GM23338 (cell line): ENCODE data around the gene DECR2. TPM values are rescaled to one million over a fixed set of nuclear protein-coding genes. Genes with fewer than 3 reads are reported as not detected.

ENCODE experiments used
- ATAC-seq: fragments of 200-7000 bp; cut with Tn5 transposase; 3 replicates; pipeline ENCODE4 v1.9.1; 2020
- DNase-seq: peaks from one replicate; pipeline ENCODE4 v3.0.0-alpha.2; 2015; ENCODE audit warnings: low spot score
- H2AFZ ChIP-seq: fragments of 200-600 bp; sonication (generic); 2 replicates; pipeline ENCODE4 v1.8.0; 2016; ENCODE audit warnings: antibody characterized with exemption, mild to moderate bottlenecking, moderate library complexity
- H3F3A ChIP-seq: fragments of 200-600 bp; sonication (generic); replicated peaks from 2 replicates; pipeline ENCODE4 v1.8.0; 2017; ENCODE audit warnings: antibody characterized with exemption, mixed run types, low read depth
- H3K27ac ChIP-seq: fragments of 200-600 bp; sonication (generic); 2 replicates; pipeline ENCODE4 v1.6.1; 2016; ENCODE audit warnings: low read depth
- H3K27me3 ChIP-seq: fragments of 200-600 bp; sonication (generic); 2 replicates; pipeline ENCODE4 v1.8.0; 2016; ENCODE audit warnings: mild to moderate bottlenecking, mixed run types, moderate library complexity; ENCODE audit not compliant: insufficient read depth
- H3K36me3 ChIP-seq: fragments of 200-600 bp; sonication (generic); 2 replicates; pipeline ENCODE4 v1.8.0; 2016; ENCODE audit warnings: mild to moderate bottlenecking; ENCODE audit not compliant: insufficient read depth
- H3K4me1 ChIP-seq: fragments of 200-600 bp; sonication (generic); 2 replicates; pipeline ENCODE4 v1.8.0; 2016; ENCODE audit warnings: mild to moderate bottlenecking, moderate library complexity; ENCODE audit not compliant: insufficient read depth
- H3K4me2 ChIP-seq: fragments of 200-600 bp; sonication (generic); 2 replicates; pipeline ENCODE4 v1.7.1; 2017; ENCODE audit warnings: mixed run types
- H3K4me3 ChIP-seq: fragments of 200-600 bp; sonication (generic); 2 replicates; pipeline ENCODE4 v1.6.1; 2016; ENCODE audit warnings: mixed run types
- H3K79me2 ChIP-seq: fragments of 200-600 bp; sonication (generic); replicated peaks from 2 replicates; pipeline ENCODE4 v1.8.0; 2017; ENCODE audit warnings: mild to moderate bottlenecking; ENCODE audit not compliant: insufficient read depth
- H3K9me2 ChIP-seq: fragments of 200-600 bp; sonication (generic); 2 replicates; pipeline ENCODE4 v1.8.0; 2017; ENCODE audit not compliant: insufficient read depth
- H4K20me1 ChIP-seq: fragments of 200-600 bp; sonication (generic); replicated peaks from 2 replicates; pipeline ENCODE4 v1.8.0; 2017; ENCODE audit warnings: mild to moderate bottlenecking; ENCODE audit not compliant: insufficient read depth
- H3K27ac Mint-ChIP-seq: 2 replicates; pipeline ENCODE4 v1.8.0; 2020; ENCODE audit warnings: inconsistent platforms, mild to moderate bottlenecking, moderate library complexity, mixed read lengths
- H3K27me3 Mint-ChIP-seq: 3 replicates; pipeline ENCODE4 v1.8.0; 2022; ENCODE audit warnings: low read depth, mild to moderate bottlenecking, moderate library complexity, mixed read lengths, inconsistent platforms; ENCODE audit not compliant: insufficient read depth, poor library complexity
- H3K36me3 Mint-ChIP-seq: 3 replicates; pipeline ENCODE4 v1.8.0; 2021; ENCODE audit warnings: low read depth, mild to moderate bottlenecking, inconsistent platforms, moderate library complexity, mixed read lengths
- H3K4me1 Mint-ChIP-seq: 3 replicates; pipeline ENCODE4 v1.8.0; 2020; ENCODE audit warnings: mild to moderate bottlenecking, inconsistent platforms, mixed read lengths
- H3K4me3 Mint-ChIP-seq: 3 replicates; pipeline ENCODE4 v1.8.0; 2021; ENCODE audit warnings: moderate library complexity, mild to moderate bottlenecking, inconsistent platforms, mixed read lengths
- H3K9me3 Mint-ChIP-seq: 3 replicates; pipeline ENCODE4 v1.8.0; 2020; ENCODE audit warnings: moderate library complexity, mild to moderate bottlenecking, inconsistent platforms, mixed read lengths
- CREB1 ChIP-seq: fragments of 250-450 bp; sonication (Bioruptor Pico); IDR thresholded peaks from 2 replicates; pipeline ENCODE4 v1.5.0; 2020; ENCODE audit warnings: low read depth, mild to moderate bottlenecking, moderate library complexity
- EZH2 ChIP-seq: fragments of 200-600 bp; sonication (generic); IDR thresholded peaks from one replicate; pipeline ENCODE4 v1.8.0; 2017; ENCODE audit warnings: antibody characterized with exemption, mild to moderate bottlenecking, low read depth; ENCODE audit not compliant: unreplicated experiment
- NANOG ChIP-seq: IDR thresholded peaks from 2 replicates; pipeline ENCODE4 v1.6.1; 2016; ENCODE audit warnings: antibody characterized with exemption, borderline replicate concordance
- POLR2AphosphoS5 ChIP-seq: IDR thresholded peaks from 2 replicates; pipeline ENCODE4 v1.6.1; 2016; ENCODE audit warnings: antibody characterized with exemption, low read depth
- STAT1 ChIP-seq: IDR thresholded peaks from one replicate; pipeline ENCODE4 v1.6.1; 2016; ENCODE audit warnings: antibody characterized with exemption; ENCODE audit not compliant: unreplicated experiment
- ZNF114 ChIP-seq: fragments of 250-450 bp; sonication (Bioruptor Pico); IDR thresholded peaks from 2 replicates; pipeline ENCODE4 v1.5.0; 2020; ENCODE audit warnings: mild to moderate bottlenecking, moderate library complexity
- ZNF331 ChIP-seq: fragments of 250-450 bp; sonication (Bioruptor Pico); IDR thresholded peaks from 2 replicates; pipeline ENCODE4 v1.5.0; 2020; ENCODE audit warnings: low read depth, mild to moderate bottlenecking, moderate library complexity
- polyA plus RNA-seq: library from polyadenylated mRNA; unstranded; fragments of >200 nt; fragmentation: Nextera tagmentation; extraction: Ambion mirVana; gene quantifications from 2 replicates; pipeline ENCODE4 v1.2.1, GENCODE V29; 2016
- total RNA-seq: library from RNA; depleted of rRNA; stranded (reverse); fragments of >200 nt; shearing (Covaris generic); gene quantifications from 2 replicates; pipeline ENCODE4 v1.2.3, GENCODE V29; 2014
- TF ChIP-seq, protein P1 (sequence below): IDR thresholded peaks from one replicate; pipeline ENCODE4 v1.6.1; 2018; ENCODE audit warnings: antibody characterized with exemption; ENCODE audit not compliant: unreplicated experiment
- TF ChIP-seq, protein P2 (sequence below), 2 experiments: fragments of 200-600 bp in 1 of 2; sonication (generic) in 1 of 2; conservative IDR thresholded peaks; 2 replicates each; pipeline versions ENCODE4 v1.5.1 to v1.6.1; 2016 to 2017; ENCODE audit warnings: antibody characterized with exemption in 2 of 2, low read depth in 2 of 2, mild to moderate bottlenecking in 2 of 2, moderate library complexity in 1 of 2
- TF ChIP-seq, protein P3 (sequence below): fragments of 250-450 bp; sonication (Bioruptor Pico); IDR thresholded peaks from 2 replicates; pipeline ENCODE4 v1.5.0; 2020; ENCODE audit warnings: mild to moderate bottlenecking, moderate library complexity

The DECR2 gene
- total and polyA plus RNA-seq, 2 experiments from 2014 or later: 20.3 to 26.9 TPM

DNA sequence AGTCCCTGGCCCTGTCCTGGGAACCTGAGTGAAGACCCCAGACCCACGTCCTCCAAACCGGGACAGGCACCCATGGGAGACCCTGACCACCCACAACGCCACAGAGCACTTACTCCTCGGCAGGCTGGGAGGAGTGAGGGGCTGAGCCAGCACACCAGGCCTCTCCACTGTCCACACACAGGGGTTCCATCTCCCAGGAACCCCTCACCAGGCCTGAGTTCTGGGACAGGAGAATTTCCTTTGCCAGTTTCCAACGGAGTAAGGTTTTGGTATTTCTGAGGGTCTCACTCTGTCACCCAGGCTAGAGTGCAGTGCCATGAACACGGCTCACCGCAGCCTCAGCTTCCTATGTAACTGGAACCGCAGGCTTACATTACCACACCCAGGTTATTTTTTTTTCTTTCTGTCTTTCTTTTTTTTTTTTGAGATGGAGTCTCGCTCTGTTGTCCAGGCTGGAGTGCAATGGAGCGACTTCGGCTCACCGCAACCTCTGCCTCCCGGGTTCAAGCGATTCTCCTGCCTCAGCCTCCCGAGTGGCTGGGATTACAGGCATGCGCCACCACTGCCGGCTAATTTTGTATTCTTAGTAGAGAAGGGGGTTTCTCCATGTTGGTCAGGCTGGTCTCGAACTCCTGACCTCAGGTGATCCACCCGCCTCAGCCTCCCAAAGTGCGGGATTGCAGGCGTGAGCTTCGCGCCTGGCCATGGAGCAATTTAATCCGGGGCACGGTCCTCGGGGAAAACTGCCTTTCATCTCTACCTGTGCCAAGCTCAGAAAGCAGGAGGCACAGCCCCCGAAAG is 21.5 kb upstream of the DECR2 start:
- no peaks in the 10 kb centered on the region for H3K27me3 ChIP-seq
- H3K27ac Mint-ChIP-seq: no peak overlapping the region
- peaks cover 27% of the 10 kb centered on the region for H3K4me1 ChIP-seq
- ATAC-seq (no peak), DNase-seq (no peak)
- peak overlapping the region; percentile 90 for H3K4me2 ChIP-seq
- peaks cover 24% of the 10 kb centered on the region for H3K27me3 Mint-ChIP-seq
- no peaks in the 10 kb centered on the region; the same call in 2 of the 3 replicates for H3K9me3 Mint-ChIP-seq
- H3K36me3 ChIP-seq: peaks cover 3% of the 10 kb centered on the region; the same call in 1 of the 2 replicates
- H3K79me2 ChIP-seq: peaks cover 29% of the 10 kb centered on the region
- TF ChIP-seq EZH2: no peak
- TF ChIP-seq ZNF331: no peak
- no peak for TF ChIP-seq NANOG
- TF ChIP-seq POLR2AphosphoS5: no peak
- TF ChIP-seq STAT1: no peak
- TF ChIP-seq, protein P1, sequence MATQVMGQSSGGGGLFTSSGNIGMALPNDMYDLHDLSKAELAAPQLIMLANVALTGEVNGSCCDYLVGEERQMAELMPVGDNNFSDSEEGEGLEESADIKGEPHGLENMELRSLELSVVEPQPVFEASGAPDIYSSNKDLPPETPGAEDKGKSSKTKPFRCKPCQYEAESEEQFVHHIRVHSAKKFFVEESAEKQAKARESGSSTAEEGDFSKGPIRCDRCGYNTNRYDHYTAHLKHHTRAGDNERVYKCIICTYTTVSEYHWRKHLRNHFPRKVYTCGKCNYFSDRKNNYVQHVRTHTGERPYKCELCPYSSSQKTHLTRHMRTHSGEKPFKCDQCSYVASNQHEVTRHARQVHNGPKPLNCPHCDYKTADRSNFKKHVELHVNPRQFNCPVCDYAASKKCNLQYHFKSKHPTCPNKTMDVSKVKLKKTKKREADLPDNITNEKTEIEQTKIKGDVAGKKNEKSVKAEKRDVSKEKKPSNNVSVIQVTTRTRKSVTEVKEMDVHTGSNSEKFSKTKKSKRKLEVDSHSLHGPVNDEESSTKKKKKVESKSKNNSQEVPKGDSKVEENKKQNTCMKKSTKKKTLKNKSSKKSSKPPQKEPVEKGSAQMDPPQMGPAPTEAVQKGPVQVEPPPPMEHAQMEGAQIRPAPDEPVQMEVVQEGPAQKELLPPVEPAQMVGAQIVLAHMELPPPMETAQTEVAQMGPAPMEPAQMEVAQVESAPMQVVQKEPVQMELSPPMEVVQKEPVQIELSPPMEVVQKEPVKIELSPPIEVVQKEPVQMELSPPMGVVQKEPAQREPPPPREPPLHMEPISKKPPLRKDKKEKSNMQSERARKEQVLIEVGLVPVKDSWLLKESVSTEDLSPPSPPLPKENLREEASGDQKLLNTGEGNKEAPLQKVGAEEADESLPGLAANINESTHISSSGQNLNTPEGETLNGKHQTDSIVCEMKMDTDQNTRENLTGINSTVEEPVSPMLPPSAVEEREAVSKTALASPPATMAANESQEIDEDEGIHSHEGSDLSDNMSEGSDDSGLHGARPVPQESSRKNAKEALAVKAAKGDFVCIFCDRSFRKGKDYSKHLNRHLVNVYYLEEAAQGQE: no peak
- H3K4me3 Mint-ChIP-seq: peak overlapping the region; percentile 83
- peaks cover 13% of the 10 kb centered on the region; the same call in 2 of the 3 replicates for H3K36me3 Mint-ChIP-seq
- H2AFZ ChIP-seq: no peak overlapping the region
- H3F3A ChIP-seq: peaks cover 30% of the 10 kb centered on the region
- H3K4me3 ChIP-seq: peak overlapping the region; percentile 95
- H3K9me2 ChIP-seq: no peaks in the 10 kb centered on the region
- H4K20me1 ChIP-seq: peaks cover 5% of the 10 kb centered on the region
- no peak overlapping the region for H3K27ac ChIP-seq
- H3K4me1 Mint-ChIP-seq: peaks cover 27% of the 10 kb centered on the region

DNA sequence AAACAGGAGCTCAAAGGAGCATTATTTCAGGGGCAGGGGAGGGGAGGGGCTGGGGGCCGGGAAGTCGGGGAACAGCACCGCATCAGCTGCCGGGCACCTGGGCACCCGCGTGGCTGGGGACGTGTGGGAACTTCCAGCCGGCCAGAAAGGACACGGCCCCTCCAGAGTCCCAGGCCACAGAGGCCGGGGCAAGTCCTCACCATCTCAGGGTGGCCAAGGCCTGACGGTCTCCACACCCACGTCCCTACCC is 21.0 kb upstream of the DECR2 start:
- Histone ChIP-seq H3K4me1 (peaks cover 33% of the 10 kb centered on the region), H3K27me3 (no peaks in the 10 kb centered on the region), H3K36me3 (peaks cover 3% of the 10 kb centered on the region; the same call in 1 of the 2 replicates), H3K79me2 (peaks cover 29% of the 10 kb centered on the region), H2AFZ (no peak overlapping the region), H3F3A (peaks cover 30% of the 10 kb centered on the region), H3K4me3 (peak overlapping the region; percentile 95), H3K27ac (no peak overlapping the region), H4K20me1 (peaks cover 5% of the 10 kb centered on the region), H3K9me2 (no peaks in the 10 kb centered on the region), H3K4me2 (peak overlapping the region; percentile 90)
- Mint-ChIP-seq H3K4me1 (peaks cover 27% of the 10 kb centered on the region), H3K27me3 (peaks cover 24% of the 10 kb centered on the region), H3K27ac (no peak overlapping the region), H3K36me3 (peaks cover 13% of the 10 kb centered on the region; the same call in 2 of the 3 replicates), H3K9me3 (no peaks in the 10 kb centered on the region; the same call in 2 of the 3 replicates), H3K4me3 (peak overlapping the region; percentile 83)
- DNase-seq (no peak), ATAC-seq (no peak)
- TF ChIP-seq STAT1 (no peak), ZNF114 (CRISPR knock-in tag) (no peak), ZNF331 (no peak), NANOG (no peak), CREB1 (no peak)
- TF ChIP-seq, protein P2, sequence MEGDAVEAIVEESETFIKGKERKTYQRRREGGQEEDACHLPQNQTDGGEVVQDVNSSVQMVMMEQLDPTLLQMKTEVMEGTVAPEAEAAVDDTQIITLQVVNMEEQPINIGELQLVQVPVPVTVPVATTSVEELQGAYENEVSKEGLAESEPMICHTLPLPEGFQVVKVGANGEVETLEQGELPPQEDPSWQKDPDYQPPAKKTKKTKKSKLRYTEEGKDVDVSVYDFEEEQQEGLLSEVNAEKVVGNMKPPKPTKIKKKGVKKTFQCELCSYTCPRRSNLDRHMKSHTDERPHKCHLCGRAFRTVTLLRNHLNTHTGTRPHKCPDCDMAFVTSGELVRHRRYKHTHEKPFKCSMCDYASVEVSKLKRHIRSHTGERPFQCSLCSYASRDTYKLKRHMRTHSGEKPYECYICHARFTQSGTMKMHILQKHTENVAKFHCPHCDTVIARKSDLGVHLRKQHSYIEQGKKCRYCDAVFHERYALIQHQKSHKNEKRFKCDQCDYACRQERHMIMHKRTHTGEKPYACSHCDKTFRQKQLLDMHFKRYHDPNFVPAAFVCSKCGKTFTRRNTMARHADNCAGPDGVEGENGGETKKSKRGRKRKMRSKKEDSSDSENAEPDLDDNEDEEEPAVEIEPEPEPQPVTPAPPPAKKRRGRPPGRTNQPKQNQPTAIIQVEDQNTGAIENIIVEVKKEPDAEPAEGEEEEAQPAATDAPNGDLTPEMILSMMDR (conservative IDR thresholded peaks at IDR 0.05; ENCODE audit: low read depth in 2 of 2): no peak
- TF ChIP-seq, protein P3, sequence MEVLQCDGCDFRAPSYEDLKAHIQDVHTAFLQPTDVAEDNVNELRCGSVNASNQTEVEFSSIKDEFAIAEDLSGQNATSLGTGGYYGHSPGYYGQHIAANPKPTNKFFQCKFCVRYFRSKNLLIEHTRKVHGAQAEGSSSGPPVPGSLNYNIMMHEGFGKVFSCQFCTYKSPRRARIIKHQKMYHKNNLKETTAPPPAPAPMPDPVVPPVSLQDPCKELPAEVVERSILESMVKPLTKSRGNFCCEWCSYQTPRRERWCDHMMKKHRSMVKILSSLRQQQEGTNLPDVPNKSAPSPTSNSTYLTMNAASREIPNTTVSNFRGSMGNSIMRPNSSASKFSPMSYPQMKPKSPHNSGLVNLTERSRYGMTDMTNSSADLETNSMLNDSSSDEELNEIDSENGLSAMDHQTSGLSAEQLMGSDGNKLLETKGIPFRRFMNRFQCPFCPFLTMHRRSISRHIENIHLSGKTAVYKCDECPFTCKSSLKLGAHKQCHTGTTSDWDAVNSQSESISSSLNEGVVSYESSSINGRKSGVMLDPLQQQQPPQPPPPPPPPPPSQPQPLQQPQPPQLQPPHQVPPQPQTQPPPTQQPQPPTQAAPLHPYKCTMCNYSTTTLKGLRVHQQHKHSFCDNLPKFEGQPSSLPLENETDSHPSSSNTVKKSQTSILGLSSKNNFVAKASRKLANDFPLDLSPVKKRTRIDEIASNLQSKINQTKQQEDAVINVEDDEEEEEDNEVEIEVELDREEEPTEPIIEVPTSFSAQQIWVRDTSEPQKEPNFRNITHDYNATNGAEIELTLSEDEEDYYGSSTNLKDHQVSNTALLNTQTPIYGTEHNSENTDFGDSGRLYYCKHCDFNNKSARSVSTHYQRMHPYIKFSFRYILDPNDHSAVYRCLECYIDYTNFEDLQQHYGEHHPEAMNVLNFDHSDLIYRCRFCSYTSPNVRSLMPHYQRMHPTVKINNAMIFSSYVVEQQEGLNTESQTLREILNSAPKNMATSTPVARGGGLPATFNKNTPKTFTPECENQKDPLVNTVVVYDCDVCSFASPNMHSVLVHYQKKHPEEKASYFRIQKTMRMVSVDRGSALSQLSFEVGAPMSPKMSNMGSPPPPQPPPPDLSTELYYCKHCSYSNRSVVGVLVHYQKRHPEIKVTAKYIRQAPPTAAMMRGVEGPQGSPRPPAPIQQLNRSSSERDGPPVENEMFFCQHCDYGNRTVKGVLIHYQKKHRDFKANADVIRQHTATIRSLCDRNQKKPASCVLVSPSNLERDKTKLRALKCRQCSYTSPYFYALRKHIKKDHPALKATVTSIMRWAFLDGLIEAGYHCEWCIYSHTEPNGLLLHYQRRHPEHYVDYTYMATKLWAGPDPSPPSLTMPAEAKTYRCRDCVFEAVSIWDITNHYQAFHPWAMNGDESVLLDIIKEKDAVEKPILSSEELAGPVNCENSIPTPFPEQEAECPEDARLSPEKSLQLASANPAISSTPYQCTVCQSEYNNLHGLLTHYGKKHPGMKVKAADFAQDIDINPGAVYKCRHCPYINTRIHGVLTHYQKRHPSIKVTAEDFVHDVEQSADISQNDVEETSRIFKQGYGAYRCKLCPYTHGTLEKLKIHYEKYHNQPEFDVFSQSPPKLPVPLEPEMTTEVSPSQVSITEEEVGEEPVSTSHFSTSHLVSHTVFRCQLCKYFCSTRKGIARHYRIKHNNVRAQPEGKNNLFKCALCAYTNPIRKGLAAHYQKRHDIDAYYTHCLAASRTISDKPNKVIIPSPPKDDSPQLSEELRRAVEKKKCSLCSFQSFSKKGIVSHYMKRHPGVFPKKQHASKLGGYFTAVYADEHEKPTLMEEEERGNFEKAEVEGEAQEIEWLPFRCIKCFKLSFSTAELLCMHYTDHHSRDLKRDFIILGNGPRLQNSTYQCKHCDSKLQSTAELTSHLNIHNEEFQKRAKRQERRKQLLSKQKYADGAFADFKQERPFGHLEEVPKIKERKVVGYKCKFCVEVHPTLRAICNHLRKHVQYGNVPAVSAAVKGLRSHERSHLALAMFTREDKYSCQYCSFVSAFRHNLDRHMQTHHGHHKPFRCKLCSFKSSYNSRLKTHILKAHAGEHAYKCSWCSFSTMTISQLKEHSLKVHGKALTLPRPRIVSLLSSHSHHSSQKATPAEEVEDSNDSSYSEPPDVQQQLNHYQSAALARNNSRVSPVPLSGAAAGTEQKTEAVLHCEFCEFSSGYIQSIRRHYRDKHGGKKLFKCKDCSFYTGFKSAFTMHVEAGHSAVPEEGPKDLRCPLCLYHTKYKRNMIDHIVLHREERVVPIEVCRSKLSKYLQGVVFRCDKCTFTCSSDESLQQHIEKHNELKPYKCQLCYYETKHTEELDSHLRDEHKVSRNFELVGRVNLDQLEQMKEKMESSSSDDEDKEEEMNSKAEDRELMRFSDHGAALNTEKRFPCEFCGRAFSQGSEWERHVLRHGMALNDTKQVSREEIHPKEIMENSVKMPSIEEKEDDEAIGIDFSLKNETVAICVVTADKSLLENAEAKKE: no peak
